GM21515 (cell line): ENCODE results near the gene LDOC1.
"Not testable (repeated sequence)": the region's sequence is repeated elsewhere in the genome, so short reads cannot be mapped to it uniquely, and the experiment has no call there.

Source experiments
- ATAC-seq: cut with Tn5 transposase; IDR thresholded peaks from one replicate; pipeline ENCODE4 v1.9.1; 2021; ENCODE audit not compliant: unreplicated experiment

Gene LDOC1

GRCh38 chrX:141176586-141177451 lies at the start of gene LDOC1:
Gene LDOC1, minus strand, starts transcription at chrX:141177129. Its CDS starts 108 bp downstream, at chrX:141177021.
- no peak for ATAC-seq

- no peak for ATAC-seq
Measured at GRCh38 chrX:141221611-141222010, 44.7 kb upstream of the LDOC1 start.

- ATAC-seq = no peak
Measured at GRCh38 chrX:141220342-141221008, 43.5 kb upstream of the LDOC1 start.

DNA sequence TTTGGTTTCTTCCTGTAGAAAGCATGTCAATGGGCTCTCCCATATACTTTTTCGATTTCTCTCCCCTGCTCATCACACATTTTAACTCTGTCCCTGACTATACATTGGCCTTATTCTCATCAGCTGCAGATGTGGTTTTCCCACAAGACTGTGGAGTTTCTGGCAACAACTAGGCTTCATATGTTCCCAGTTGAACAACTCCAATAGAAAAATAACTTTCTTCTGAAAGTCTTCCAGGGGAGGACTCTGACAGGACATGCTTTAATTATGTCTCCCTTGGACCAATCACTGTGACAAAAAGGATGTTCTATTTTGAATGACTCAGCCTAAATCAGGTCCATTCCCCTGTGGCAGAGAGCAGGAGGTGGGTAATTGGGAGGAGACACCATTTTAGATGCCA lies 37.3 kb upstream of the LDOC1 start:
- ATAC-seq = no peak

- no peak for ATAC-seq
Measured at GRCh38 chrX:141201962-141202361, 25.0 kb upstream of the LDOC1 start.

- not testable (repeated sequence) for ATAC-seq
Measured at GRCh38 chrX:141188573-141188972, 11.6 kb upstream of the LDOC1 start.

GRCh38 chrX:141185366-141185765 lies 8.4 kb upstream of the LDOC1 start:
- no peak for ATAC-seq

DNA sequence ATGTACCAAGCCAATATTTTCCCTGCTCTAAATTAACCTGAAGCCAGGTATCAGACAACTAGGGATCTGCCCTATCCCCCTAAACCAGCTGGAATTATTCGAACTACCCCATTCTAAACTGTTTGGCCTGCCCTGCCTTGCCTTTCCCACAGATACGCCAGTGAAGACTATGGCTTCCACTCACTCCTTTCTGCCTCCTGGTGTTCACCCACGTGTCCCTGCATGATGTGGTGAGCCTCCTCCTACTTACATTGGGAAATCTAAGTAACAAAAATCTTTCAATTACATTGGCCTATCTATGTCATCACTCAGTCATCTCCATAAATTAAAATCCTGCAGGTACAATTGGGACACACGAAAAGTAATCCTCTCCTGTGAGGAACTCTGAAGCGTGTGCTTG lies 6.1 kb upstream of the LDOC1 start:
- no peak for ATAC-seq

DNA sequence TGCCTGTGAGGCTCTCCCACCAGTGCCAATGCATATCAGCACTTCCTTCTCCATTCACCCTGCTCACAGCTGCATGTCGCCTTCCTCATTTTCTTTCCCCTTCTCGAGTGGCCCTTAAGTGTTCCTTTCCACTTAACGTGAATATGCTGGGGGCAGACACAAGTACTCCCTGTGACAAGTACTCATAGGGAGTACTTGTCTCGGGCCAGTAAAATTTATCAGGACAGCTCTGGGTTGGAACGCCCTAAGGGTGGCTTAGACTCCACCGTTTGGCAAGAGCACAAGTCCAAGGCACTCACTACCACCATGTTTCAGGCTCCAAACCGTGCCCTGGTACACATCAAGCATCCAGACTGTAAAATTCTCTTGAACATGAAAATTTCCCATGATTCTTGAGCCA lies 3.9 kb upstream of the LDOC1 start:
- ATAC-seq = no peak

- no peak for ATAC-seq
Measured at GRCh38 chrX:141175786-141176185, 1.1 kb downstream of the LDOC1 start.

GRCh38 chrX:141164406-141164805 lies 12.5 kb downstream of the LDOC1 start:
- no peak for ATAC-seq

- no peak for ATAC-seq
Measured at GRCh38 chrX:141158084-141158483, 18.8 kb downstream of the LDOC1 start.

DNA sequence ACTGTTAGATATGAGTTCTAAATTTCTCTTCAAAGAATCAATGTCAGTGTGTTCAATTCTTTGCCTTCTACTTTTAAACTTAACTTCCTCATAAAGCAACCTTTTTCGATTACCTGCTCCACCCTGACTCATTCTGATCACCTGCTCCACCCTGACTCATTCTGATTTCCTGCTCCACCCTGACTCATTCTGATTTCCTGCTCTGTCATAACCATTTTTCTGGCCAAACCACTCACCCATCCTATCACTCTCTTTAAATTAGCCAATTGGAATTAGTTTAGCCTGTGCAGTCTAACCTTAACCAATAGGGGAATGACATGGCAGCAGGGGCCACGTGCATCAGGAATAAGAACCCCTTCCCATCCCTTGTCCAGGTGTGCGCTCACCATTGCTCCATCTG lies 21.7 kb downstream of the LDOC1 start:
- not testable (repeated sequence) for ATAC-seq

DNA sequence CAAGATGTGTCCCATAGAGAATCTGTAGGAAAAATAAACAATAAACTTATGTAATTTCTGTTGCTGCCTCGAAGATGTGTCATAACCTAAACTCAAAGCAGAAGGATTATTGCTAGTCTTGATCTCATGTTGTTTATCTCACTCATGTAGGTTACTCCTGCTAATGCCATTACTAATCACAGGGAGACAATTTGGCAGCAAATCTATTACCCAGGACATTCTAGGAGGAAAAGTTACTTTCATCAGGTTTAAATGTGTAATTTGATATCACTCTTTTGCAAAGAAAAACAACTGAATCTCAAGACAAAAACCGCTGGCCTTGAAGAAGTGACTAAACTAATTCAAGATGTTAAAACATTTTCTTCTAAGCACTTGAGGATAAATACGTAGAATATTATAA lies 34.0 kb downstream of the LDOC1 start:
- ATAC-seq = no peak

GRCh38 chrX:141133272-141133671 lies 43.7 kb downstream of the LDOC1 start:
- ATAC-seq = no peak

DNA sequence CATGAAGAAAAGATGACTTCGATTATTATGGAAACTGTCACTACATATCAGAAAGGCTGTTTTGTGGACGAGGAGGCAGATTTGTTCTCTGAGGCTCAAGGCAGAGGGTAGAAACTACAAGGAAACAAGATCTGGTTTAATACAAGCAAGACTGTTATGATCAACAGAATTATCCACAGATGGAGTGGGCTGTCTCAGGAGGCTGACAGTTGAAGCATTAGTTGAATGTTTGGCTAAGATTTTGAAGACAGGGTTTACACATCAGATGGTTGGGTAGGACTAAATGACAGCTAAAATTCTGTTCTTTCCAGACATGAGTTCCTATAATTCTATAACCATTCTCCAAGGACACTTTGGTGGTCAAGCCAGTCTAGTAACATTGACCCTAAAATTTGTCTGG lies 49.8 kb downstream of the LDOC1 start:
- no peak for ATAC-seq
